ENCODE data around the gene ERCC6.

DNA sequence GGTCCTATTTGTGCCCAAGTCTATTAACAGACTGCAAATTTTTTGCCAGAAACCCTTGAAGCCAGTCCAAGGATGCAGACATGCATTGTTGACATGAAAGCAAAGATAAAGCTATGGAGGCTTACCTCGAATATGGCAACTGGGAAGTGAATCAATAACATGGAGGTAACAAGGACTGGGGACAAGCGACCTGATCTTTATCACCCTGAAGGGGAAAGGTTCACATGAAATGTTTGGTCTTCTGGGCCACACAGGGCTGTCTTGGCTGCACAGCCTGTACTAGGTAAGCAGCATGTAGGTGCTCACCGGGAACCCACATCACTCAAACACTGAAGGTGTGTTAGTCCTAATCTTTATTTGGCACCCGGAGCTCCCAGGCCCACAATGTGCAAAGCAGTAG is 17.9 kb downstream of the ERCC6 start:
- TF ChIP-seq POLR2A (IDR thresholded peaks at IDR 0.05; ENCODE audit: low read length): no peak
- TF ChIP-seq GATA1 (IDR thresholded peaks at IDR 0.05; ENCODE audit: low read depth, low read length): no peak

Data from erythroblast (primary cell).